Epithelial cell of proximal tubule (primary cell): ENCODE data around the gene TMEM266. TPM values are rescaled to one million over a fixed set of nuclear protein-coding genes. Genes with fewer than 3 reads are reported as not detected.
"Not testable (repeated sequence)": the region's sequence is repeated elsewhere in the genome, so short reads cannot be mapped to it uniquely, and the experiment has no call there.

Source experiments
- DNase-seq: peaks from one replicate; pipeline ENCODE4 v3.0.0-alpha.2; 2011; ENCODE audit warnings: low read depth
- H3K4me3 ChIP-seq: 2 replicates; pipeline ENCODE4 v1.5.1; 2011; ENCODE audit warnings: low read depth, mild to moderate bottlenecking, low read length
- total RNA-seq: library from RNA; depleted of rRNA; stranded (reverse); fragments of >200 nt; gene quantifications from 2 replicates; pipeline ENCODE4 v1.2.3, GENCODE V29; 2015
- TF ChIP-seq, protein P1 (sequence below): conservative IDR thresholded peaks from 2 replicates; pipeline ENCODE4 v1.5.1; 2012; ENCODE audit warnings: low read depth, mild to moderate bottlenecking, low read length

TMEM266 gene, protein sequence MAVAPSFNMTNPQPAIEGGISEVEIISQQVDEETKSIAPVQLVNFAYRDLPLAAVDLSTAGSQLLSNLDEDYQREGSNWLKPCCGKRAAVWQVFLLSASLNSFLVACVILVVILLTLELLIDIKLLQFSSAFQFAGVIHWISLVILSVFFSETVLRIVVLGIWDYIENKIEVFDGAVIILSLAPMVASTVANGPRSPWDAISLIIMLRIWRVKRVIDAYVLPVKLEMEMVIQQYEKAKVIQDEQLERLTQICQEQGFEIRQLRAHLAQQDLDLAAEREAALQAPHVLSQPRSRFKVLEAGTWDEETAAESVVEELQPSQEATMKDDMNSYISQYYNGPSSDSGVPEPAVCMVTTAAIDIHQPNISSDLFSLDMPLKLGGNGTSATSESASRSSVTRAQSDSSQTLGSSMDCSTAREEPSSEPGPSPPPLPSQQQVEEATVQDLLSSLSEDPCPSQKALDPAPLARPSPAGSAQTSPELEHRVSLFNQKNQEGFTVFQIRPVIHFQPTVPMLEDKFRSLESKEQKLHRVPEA
- total RNA-seq, result not detected in 2 replicates

DNA sequence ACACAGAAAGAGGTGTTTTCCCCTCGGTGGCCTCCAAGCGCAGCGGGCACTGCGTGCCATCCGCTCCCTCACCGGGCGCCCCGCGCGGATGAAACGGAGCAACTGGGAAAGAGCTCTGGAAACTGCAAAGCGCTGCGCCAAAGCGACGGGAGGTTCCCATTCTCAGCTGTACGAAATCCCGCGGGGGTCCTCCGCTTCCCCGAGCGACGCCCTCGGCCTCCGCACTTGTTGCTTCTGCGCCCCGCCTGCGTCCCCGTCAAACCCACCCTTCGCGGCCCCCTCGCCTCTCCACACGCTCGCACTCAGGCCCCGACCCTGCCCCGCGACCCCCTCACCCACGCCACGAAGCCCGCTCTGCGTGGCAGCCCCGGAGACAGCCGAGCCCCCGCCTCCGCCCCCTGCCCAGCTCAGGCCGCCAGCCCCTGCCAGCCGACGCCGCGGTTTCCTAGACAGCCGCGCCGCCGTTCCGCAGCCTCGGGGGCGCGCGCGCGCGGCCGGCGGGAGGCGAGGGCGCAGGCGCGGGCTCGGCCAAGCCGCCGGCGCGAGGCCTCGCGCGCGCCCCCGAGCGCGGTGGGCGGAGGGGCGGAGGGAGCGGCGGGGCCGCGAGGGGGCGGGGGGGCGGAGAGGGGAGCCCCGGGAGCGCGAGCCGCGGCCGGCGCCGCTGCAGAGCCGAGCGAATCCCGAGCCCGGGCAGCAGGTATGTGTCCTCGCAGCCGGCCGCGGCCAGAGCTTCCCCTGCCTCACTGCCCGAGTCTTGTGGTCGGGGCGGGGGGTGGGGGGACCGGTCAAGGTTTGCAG is at the start of gene TMEM266:
Gene TMEM266, plus strand, starts transcription at position 666 of the 798 bp plus-strand sequence. CDS start 74,279 bp downstream, outside the sequence.
- H3K4me3 ChIP-seq, result peak within 1 kb of the TSS; percentile 57
- DNase-seq, result no peak
- TF ChIP-seq, protein P1, sequence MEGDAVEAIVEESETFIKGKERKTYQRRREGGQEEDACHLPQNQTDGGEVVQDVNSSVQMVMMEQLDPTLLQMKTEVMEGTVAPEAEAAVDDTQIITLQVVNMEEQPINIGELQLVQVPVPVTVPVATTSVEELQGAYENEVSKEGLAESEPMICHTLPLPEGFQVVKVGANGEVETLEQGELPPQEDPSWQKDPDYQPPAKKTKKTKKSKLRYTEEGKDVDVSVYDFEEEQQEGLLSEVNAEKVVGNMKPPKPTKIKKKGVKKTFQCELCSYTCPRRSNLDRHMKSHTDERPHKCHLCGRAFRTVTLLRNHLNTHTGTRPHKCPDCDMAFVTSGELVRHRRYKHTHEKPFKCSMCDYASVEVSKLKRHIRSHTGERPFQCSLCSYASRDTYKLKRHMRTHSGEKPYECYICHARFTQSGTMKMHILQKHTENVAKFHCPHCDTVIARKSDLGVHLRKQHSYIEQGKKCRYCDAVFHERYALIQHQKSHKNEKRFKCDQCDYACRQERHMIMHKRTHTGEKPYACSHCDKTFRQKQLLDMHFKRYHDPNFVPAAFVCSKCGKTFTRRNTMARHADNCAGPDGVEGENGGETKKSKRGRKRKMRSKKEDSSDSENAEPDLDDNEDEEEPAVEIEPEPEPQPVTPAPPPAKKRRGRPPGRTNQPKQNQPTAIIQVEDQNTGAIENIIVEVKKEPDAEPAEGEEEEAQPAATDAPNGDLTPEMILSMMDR, result no peak

DNA sequence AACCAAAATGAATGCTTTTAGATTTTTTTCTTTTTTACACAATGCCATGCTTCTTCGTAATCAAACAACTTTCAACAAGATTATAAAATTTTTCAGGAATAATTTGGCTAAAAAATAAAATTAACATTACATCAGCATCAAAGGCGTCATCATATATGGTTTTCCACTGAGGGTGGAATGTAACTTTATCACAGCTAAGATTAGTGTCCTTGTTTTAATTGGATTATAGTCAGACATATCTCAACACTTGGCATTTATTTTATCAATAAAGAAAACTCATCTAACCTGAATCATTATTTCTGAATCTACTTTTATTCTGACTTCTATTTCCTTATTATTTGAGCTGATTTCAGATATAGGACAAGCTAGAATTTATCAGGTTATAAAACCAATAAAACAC is 49.2 kb upstream of the TMEM266 start:
- DNase-seq, result no peak
- TF ChIP-seq, protein P1, result no peak
- H3K4me3 ChIP-seq, result no peak overlapping the region

DNA sequence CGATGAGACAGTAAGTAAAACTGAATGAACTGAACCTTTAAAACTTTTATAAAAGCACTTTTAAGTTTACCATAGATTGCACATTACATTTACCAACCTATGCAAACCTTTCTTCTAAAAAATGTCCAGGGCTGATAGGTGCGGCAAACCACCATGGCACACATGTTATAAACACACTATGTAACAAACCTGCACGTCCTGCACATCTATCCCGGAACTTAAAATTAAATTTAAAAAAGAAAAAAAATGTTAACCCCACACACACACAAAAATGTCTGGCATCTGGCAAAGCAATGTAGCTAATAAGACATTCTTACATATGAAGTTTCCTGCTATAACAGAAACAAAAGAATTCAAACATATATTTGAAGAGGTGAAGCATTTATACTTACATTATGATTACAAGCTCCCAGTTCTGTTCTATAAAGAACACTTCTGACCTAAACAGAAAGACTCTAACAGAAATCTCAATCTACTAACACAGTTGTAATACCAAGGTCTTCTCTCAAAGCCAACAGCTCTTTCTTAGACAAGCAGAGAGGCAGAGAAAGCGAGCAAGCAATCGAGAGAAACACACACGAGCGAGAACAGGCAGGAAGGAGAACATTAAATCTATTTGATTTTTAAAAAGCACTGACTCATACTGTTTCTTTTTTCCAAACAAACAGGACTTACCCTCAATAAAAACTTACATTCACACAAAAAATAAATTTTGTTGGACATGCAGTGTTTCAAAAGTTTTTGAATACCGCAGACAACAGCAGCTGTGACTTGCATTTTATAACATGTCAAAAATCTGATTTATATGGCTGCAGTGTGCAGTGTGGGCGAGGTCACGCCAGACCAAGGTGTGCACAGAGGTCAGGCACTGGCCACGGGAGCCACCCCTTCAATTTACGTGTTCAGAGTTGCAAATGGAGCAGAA is 47.9 kb upstream of the TMEM266 start, which contains the start of gene NRG4:
Gene NRG4, minus strand, starts transcription at position 798 of the 925 bp plus-strand sequence. CDS start 1,194 bp downstream, outside the sequence.
- TF ChIP-seq, protein P1, result no peak
- DNase-seq, result no peak
- peak within 1 kb of the TSS; percentile 19 for H3K4me3 ChIP-seq

DNA sequence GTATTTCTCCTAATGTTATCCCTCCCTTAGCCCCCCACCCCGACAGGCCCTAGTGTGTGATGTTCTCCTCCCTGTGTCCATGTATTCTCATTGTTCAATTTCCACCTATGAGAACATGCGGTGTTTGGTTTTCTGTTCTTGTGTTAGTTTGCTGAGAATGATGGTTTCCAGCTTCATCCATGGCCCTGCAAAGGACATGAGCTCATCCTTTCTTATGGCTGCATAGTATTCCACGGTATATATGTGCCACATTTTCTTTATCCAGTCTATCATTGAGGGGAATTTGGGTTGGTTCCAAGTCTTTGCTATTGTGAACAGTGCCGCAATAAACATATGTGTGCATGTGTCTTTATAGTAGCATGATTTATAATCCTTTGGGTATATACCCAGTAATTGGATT is 46.3 kb upstream of the TMEM266 start:
- DNase-seq, H3K4me3 ChIP-seq: not testable (repeated sequence)

DNA sequence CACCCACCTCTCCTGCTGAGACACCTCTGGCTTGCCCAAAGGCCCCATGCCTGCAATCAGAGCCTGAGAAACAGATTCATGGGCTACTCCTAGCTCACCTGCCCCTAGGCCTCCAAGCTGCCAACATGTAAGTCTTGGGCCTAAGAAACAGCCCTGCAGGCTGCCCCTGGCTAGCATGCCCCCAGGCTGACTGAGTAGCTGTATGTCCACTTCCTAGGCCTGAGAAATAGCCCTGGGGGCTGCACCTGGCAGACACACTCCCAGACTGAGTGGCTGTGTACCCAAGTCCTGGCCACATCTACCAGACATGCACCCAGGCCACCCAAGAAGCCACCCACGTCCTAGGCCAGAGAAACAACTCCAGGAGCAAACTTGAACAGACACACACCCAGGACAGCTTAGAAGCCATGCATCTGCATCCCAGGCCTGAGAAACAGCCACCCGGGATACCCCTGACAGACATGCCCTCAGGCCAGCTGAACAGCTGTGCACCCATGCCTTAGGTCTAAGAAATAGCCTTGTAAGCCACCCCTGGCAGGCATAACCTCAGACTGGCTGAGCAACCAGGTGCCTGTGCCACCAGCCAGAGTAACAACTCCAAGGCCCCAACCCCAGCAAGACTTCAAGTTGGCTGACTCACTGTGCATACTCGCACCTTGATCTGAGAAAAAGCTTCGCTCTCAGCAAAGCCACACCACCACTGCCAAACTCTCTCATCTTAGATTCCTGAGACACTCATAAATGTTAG is 35.6 kb upstream of the TMEM266 start:
- TF ChIP-seq, protein P1, result no peak
- H3K4me3 ChIP-seq, result no peak overlapping the region
- DNase-seq, result no peak

DNA sequence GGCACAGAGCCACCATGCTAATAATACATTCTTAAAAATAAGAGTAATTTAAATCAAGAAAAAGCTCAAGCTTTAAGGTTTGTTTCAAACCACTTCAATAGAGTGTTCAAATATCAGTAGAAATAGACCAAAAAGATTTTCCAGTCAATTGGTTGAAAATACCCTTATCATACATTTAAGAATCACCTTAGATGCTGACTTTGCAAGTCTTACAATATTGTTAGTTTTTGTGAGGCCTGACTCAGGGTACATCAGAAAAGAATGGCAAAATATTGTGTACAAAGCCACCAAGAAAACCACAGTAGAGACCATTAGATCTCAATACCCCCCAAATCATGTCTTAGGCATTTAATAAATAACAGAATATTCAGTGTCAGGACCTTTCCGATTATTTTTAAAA is 27.7 kb upstream of the TMEM266 start:
- DNase-seq, result no peak
- no peak overlapping the region for H3K4me3 ChIP-seq
- TF ChIP-seq, protein P1, result no peak
